ENCODE data around the gene JMJD8. TPM values are rescaled to one million over a fixed set of nuclear protein-coding genes. Genes with fewer than 3 reads are reported as not detected.

JMJD8 gene
- total and polyA plus RNA-seq, 2 donors (not counting 1 experiment from before 2014, with no cell fraction given): 23.8 to 31.5 TPM

DNA sequence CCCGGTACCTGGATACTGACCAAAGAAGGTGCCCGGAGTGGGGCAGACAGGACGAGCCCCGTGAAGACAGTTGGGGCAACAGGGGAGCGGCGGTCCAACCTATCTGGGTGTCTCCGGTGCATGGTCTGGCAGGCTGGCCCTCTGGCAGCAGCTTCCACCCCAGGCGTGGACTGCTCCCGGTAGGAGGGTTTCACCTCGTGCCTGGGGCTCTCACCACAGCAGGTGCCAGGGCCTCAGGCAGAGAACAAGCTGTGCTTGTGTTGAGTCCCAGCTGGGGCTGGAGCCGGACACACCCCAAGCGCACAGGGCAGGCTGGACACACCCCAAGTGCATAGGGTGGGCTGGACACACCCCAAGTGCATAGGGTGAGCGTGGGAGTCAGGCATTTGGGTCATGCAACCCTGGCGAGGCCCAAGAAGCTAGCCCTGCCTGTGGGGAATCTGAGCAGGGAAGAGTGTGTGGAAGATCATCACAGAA, 23.0 kb upstream of the JMJD8 start:
- Histone ChIP-seq H3K27ac (ENCODE audit: insufficient read depth, low read length) (no peak overlapping the region), H3K27me3 (ENCODE audit: control insufficient read depth, insufficient read depth, low read length) (peaks cover 39% of the 10 kb centered on the region), H3K36me3 (ENCODE audit: control insufficient read depth, insufficient read depth, low read length) (no peaks in the 10 kb centered on the region), H3K4me3 (replicated peaks in 1 of 4; ENCODE audit: control extremely low read depth in 1 of 4, insufficient read depth in 1 of 4, low read depth in 3 of 4, low read length in 4 of 4) (no peak overlapping the region), H4K20me1 (ENCODE audit: control insufficient read depth, extremely low read depth, insufficient read depth, low read length) (no peaks in the 10 kb centered on the region), H3K4me1 (ENCODE audit: control insufficient read depth, extremely low read depth, insufficient read depth, low read length) (peaks cover 8% of the 10 kb centered on the region), H2AFZ (ENCODE audit: low read length) (no peak overlapping the region), H3K79me2 (ENCODE audit: control insufficient read depth, insufficient read depth, low read length) (no peaks in the 10 kb centered on the region), H3K4me2 (ENCODE audit: extremely low read depth, insufficient read depth, low read length) (no peak overlapping the region), H3K9ac (ENCODE audit: insufficient read depth, low read length) (no peak overlapping the region), H3K9me3 (ENCODE audit: control insufficient read depth, insufficient read depth, low read depth, low read length) (no peaks in the 10 kb centered on the region)
- DNase-seq (ENCODE audit: low read depth in 2 of 2): no peak
- TF ChIP-seq, protein P1, sequence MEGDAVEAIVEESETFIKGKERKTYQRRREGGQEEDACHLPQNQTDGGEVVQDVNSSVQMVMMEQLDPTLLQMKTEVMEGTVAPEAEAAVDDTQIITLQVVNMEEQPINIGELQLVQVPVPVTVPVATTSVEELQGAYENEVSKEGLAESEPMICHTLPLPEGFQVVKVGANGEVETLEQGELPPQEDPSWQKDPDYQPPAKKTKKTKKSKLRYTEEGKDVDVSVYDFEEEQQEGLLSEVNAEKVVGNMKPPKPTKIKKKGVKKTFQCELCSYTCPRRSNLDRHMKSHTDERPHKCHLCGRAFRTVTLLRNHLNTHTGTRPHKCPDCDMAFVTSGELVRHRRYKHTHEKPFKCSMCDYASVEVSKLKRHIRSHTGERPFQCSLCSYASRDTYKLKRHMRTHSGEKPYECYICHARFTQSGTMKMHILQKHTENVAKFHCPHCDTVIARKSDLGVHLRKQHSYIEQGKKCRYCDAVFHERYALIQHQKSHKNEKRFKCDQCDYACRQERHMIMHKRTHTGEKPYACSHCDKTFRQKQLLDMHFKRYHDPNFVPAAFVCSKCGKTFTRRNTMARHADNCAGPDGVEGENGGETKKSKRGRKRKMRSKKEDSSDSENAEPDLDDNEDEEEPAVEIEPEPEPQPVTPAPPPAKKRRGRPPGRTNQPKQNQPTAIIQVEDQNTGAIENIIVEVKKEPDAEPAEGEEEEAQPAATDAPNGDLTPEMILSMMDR (conservative IDR thresholded peaks at IDR 0.05 in 1 of 2, IDR thresholded peaks at IDR 0.05 in 1 of 2; ENCODE audit: low read depth in 1 of 2, low read length in 2 of 2): no peak
- TF ChIP-seq EZH2 (IDR thresholded peaks at IDR 0.05; ENCODE audit: low read length, missing control alignments): no peak

DNA sequence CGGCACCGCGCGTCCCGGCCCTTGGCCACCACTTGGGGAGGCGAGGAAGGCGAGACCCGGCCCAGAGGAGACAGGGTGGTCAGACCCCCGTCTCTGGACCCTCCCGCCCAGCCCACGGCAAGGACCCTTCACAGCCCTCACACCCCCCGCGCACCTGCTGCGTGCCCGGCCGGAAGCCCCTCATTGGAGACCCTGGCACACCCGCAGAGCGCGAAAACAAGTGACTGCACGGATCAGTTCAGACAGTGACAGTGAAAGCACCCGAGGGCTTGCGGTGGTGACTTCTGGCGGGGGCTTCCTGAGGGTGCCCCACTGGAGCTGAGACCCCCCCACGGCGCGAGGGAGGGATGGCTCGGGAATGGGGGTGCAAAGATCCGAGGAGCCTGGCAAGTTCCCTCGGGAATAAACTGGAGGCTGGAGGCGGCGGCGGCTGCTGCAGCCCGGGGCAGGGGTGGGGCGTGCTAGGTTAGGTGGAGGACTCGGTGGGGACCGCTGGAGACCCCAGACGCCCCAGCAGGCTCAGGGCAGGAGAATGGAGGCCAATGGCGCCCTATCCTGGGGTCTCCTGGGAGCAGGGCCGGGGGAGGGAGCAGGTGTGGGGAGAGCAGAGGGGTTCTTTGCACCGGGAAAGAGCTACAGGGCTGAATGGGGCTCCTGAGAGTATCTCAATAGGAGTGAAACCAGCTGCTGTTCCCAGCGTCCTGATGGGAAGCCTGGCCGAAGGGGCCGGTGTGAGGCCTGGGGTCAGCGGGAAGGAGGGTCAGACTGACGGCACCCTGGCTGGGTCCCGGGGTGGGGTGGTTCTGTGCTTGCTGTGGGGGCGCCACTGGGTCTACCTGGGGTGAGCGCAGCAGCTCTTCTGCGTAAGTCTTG, 22.3 kb upstream of the JMJD8 start:
- Histone ChIP-seq H3K9ac (ENCODE audit: insufficient read depth, low read length) (no peak overlapping the region), H3K36me3 (ENCODE audit: control insufficient read depth, insufficient read depth, low read length) (no peaks in the 10 kb centered on the region), H3K4me2 (ENCODE audit: extremely low read depth, insufficient read depth, low read length) (no peak overlapping the region), H3K9me3 (ENCODE audit: control insufficient read depth, insufficient read depth, low read depth, low read length) (no peaks in the 10 kb centered on the region), H2AFZ (ENCODE audit: low read length) (no peak overlapping the region), H3K27me3 (ENCODE audit: control insufficient read depth, insufficient read depth, low read length) (peaks cover 43% of the 10 kb centered on the region), H3K27ac (ENCODE audit: insufficient read depth, low read length) (no peak overlapping the region), H3K79me2 (ENCODE audit: control insufficient read depth, insufficient read depth, low read length) (no peaks in the 10 kb centered on the region), H3K4me3 (replicated peaks in 1 of 4; ENCODE audit: control extremely low read depth in 1 of 4, insufficient read depth in 1 of 4, low read depth in 3 of 4, low read length in 4 of 4) (no peak overlapping the region), H3K4me1 (ENCODE audit: control insufficient read depth, extremely low read depth, insufficient read depth, low read length) (peaks cover 8% of the 10 kb centered on the region), H4K20me1 (ENCODE audit: control insufficient read depth, extremely low read depth, insufficient read depth, low read length) (no peaks in the 10 kb centered on the region)
- no peak for DNase-seq (ENCODE audit: low read depth in 2 of 2)
- peak; percentile 87 for TF ChIP-seq EZH2 (IDR thresholded peaks at IDR 0.05; ENCODE audit: low read length, missing control alignments)
- TF ChIP-seq, protein P1 (conservative IDR thresholded peaks at IDR 0.05 in 1 of 2, IDR thresholded peaks at IDR 0.05 in 1 of 2; ENCODE audit: low read depth in 1 of 2, low read length in 2 of 2): no peak

DNA sequence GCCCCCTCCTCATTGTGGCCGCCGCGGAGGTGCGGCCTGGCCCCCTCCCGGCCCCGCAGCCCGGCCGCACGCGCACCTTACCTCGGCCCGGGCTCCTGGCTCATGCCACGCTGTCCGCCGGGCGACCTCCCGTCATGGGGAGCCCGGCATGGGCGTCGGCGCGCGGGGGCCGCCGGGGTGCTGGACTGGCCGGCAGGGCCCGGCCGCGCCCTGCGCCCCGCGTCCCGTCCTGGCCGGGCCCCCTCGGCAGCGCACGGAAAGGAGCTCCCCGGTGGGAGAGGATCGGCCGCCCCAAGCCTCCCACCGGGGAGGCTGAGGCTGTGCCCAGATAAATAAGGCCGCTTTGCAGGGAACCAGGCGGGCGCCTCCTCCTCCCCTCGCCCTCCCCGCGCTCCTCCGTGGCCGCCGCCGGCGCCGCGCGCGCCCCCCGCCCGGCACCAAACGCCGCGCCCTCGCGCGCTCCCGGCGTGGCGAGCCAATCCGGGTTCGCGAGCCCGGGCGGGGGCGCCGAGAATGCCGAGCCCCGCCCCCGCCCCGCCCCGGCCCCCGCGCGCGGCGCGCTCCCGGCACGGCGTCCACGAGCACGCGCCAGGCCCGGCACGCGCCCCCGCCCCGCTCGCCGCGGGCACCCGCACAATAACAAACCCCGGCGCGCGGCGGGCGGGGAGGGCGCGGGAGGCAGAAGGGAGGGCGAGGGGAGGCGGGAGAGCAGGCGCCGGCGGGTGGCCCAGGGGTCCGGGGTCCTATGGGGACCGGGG, 21.5 kb upstream of the JMJD8 start, which contains the start of gene FBXL16:
Gene FBXL16, minus strand, starts transcription at position 371 of the 758 bp plus-strand sequence. CDS start 8,396 bp downstream, outside the sequence.
- TF ChIP-seq EZH2 (IDR thresholded peaks at IDR 0.05; ENCODE audit: low read length, missing control alignments): no peak
- TF ChIP-seq, protein P1 (conservative IDR thresholded peaks at IDR 0.05 in 1 of 2, IDR thresholded peaks at IDR 0.05 in 1 of 2; ENCODE audit: low read depth in 1 of 2, low read length in 2 of 2): no peak
- H3K4me2 ChIP-seq (ENCODE audit: extremely low read depth, insufficient read depth, low read length): no peak within 1 kb of the TSS
- H3K27ac ChIP-seq (ENCODE audit: insufficient read depth, low read length): no peak within 1 kb of the TSS

More for the DNA sequence above, 21.5 kb upstream of the JMJD8 start, which contains the start of gene FBXL16:
- Histone ChIP-seq H3K9me3 (ENCODE audit: control insufficient read depth, insufficient read depth, low read depth, low read length) (no peaks in the 10 kb centered on the region), H2AFZ (ENCODE audit: low read length) (no peak within 1 kb of the TSS), H3K9ac (ENCODE audit: insufficient read depth, low read length) (no peak within 1 kb of the TSS), H4K20me1 (ENCODE audit: control insufficient read depth, extremely low read depth, insufficient read depth, low read length) (no peaks in the 10 kb centered on the region), H3K4me1 (ENCODE audit: control insufficient read depth, extremely low read depth, insufficient read depth, low read length) (peaks cover 8% of the 10 kb centered on the region), H3K27me3 (ENCODE audit: control insufficient read depth, insufficient read depth, low read length) (peaks cover 50% of the 10 kb centered on the region), H3K4me3 (replicated peaks in 1 of 4; ENCODE audit: control extremely low read depth in 1 of 4, insufficient read depth in 1 of 4, low read depth in 3 of 4, low read length in 4 of 4) (no peak within 1 kb of the TSS), H3K36me3 (ENCODE audit: control insufficient read depth, insufficient read depth, low read length) (no peaks in the 10 kb centered on the region), H3K79me2 (ENCODE audit: control insufficient read depth, insufficient read depth, low read length) (no peaks in the 10 kb centered on the region)
- no peak for DNase-seq (ENCODE audit: low read depth in 2 of 2)
